Measurements from ENCODE around the gene THBS3.
"Not testable (repeated sequence)": the region's sequence is repeated elsewhere in the genome, so short reads cannot be mapped to it uniquely, and the experiment has no call there.

The THBS3 gene

GRCh38 chr1:155207806-155208540 lies at the start of gene THBS3:
Gene THBS3, minus strand, starts transcription at chr1:155207897. Its CDS starts 21 bp downstream, at chr1:155207876.
- peak; percentile 35 for DNase-seq

- DNase-seq = no peak
Observed at GRCh38 chr1:155256058-155256852, 48.6 kb upstream of the THBS3 start.

GRCh38 chr1:155255243-155256007 lies 47.7 kb upstream of the THBS3 start, which contains the start of gene ENTREP3:
Gene ENTREP3, minus strand, starts transcription at chr1:155255483. Its CDS starts 606 bp downstream, at chr1:155254877.
- DNase-seq = peak; percentile 70

- DNase-seq = no peak
Observed at GRCh38 chr1:155254714-155255242, 47.1 kb upstream of the THBS3 start.

GRCh38 chr1:155254228-155254713 lies 46.6 kb upstream of the THBS3 start:
- DNase-seq = no peak

- no peak for DNase-seq
Observed at GRCh38 chr1:155253797-155254196, 46.1 kb upstream of the THBS3 start.

GRCh38 chr1:155253208-155253607 lies 45.5 kb upstream of the THBS3 start:
- no peak for DNase-seq

GRCh38 chr1:155251566-155251965 lies 43.9 kb upstream of the THBS3 start:
- DNase-seq = no peak

GRCh38 chr1:155250633-155251449 lies 43.1 kb upstream of the THBS3 start:
- peak; percentile 77 for DNase-seq

- DNase-seq = no peak
Observed at GRCh38 chr1:155250246-155250632, 42.5 kb upstream of the THBS3 start.

GRCh38 chr1:155247667-155248553 lies 40.2 kb upstream of the THBS3 start:
- DNase-seq = no peak

GRCh38 chr1:155246796-155247195 lies 39.1 kb upstream of the THBS3 start:
- not testable (repeated sequence) for DNase-seq

- no peak for DNase-seq
Observed at GRCh38 chr1:155245163-155245524, 37.4 kb upstream of the THBS3 start.

GRCh38 chr1:155244368-155245162 lies 36.9 kb upstream of the THBS3 start:
- peak; percentile 98 for DNase-seq

- no peak for DNase-seq
Observed at GRCh38 chr1:155242805-155243358, 35.2 kb upstream of the THBS3 start.

- no peak for DNase-seq
Observed at GRCh38 chr1:155241841-155242264, 34.2 kb upstream of the THBS3 start.

GRCh38 chr1:155241069-155241679 lies 33.5 kb upstream of the THBS3 start:
- DNase-seq = peak; percentile 71

- no peak for DNase-seq
Observed at GRCh38 chr1:155236451-155236850, 28.8 kb upstream of the THBS3 start.

GRCh38 chr1:155235375-155235774 lies 27.7 kb upstream of the THBS3 start:
- not testable (repeated sequence) for DNase-seq

Data from DMS 273 treated with DMSO at 0.1 percent for 48 hours (cell line).